Activated CD4-positive, CD25-positive, alpha-beta regulatory T cell (primary cell): ENCODE measurements around the gene MICU1.
"Not testable (repeated sequence)": the region's sequence is repeated elsewhere in the genome, so short reads cannot be mapped to it uniquely, and the experiment has no call there.

Experiments used
- DNase-seq, 4 experiments: peaks; one replicate each; lab custom pipeline; 2025; lab: John Stamatoyannopoulos, UW

The MICU1 gene

DNA sequence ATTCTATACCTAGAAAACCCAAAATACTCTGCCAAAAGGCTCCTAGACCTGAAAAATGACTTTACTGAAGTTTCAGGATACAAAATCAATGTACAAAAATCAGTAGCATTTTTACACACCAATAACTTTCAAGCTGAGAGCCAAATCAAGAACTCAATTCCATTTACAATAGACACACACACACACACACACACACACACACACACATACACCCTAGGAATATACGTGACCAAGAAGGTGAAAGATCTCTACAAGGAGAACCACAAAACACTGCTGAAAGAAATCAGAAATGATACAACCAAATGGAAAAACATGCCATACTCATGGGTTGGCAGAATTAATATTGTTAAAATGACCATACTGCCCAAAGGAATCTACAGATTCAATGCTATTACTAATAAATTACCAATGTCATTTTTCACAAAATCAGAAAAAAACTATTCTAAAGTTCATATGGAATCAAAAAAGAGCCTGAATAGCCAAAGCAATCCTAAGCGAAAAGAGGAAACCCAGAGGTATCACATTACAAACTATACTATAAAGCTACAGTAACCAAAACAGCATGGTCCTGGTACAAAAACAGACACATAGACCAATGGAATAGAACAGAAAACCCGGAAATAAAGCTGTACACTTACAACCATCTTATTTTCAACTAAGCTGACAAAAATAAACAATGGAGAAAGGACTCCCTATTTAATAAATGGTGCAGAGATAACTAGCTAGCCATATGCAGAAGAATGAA is 122.0 kb downstream of the MICU1 start:
- DNase-seq: no peak

- no peak for DNase-seq
Observed at GRCh38 chr10:72503241-72503640, 122.6 kb downstream of the MICU1 start.

- DNase-seq: no peak
Observed at GRCh38 chr10:72502581-72502980, 123.3 kb downstream of the MICU1 start.

DNA sequence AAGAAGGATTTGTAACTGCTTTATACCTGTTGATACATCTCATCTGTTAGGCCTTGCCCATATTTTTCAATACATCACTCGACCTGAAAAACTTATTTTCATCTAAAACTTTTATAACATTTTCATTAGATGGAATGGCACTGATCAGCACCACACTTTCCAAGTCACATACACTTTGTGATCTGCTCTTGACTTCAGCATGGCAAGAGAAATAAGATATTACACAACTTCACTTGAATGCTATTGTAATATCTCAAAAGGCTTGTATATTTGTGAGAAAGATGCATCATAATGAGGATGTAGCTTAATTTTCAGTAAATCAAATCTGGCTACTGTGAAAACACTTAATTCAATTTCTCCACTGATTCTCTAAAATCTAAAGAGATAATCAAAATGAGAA is 126.2 kb downstream of the MICU1 start:
- DNase-seq: no peak

GRCh38 chr10:72490951-72491350 is 134.9 kb downstream of the MICU1 start:
- DNase-seq: no peak

- DNase-seq: no peak
Observed at GRCh38 chr10:72487521-72487920, 138.4 kb downstream of the MICU1 start.

GRCh38 chr10:72487116-72487515 is 138.8 kb downstream of the MICU1 start:
- DNase-seq: no peak

GRCh38 chr10:72485701-72486100 is 140.2 kb downstream of the MICU1 start:
- DNase-seq: no peak

DNA sequence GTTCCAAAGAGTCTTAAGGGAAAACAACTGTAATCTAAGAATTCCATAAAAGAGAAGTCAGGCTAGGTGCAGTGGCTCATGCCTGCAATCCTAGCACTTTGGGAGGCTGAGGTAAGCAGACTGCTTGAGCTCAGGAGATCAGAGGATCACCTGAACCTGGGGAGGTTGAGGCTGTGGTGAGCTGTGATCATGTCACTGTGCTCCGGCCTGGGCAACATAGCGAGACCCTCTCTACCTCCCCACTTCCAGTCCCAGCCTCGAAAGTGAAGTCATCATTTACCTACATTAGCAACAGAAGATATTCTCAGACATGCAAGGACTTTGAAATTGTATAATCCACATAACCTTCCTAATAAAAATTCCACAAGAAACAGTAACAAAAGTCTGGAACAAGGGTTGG is 141.4 kb downstream of the MICU1 start:
- DNase-seq: no peak

- DNase-seq: no peak
Observed at GRCh38 chr10:72483471-72483870, 142.4 kb downstream of the MICU1 start.

DNA sequence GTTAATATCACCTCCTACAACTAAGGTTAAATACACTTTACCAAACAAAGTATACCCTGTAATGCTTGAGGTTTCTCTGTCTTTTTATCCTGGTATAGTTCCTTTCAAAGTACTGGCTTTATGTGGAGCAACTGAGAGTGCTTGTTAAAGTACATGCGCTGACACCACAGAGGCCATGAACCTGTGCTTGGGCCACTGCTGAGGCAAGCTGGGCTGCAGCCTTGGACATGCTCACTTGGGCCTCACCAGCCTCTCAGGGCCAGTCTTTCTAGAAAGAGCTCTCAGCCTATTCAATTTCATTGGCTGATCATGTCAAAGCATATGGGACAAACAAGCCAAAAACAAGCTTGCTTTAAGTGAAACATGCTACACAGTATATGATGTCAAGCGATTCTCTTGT is 145.0 kb downstream of the MICU1 start:
- DNase-seq: no peak

- DNase-seq: no peak
Observed at GRCh38 chr10:72477463-72477862, 148.4 kb downstream of the MICU1 start.

DNA sequence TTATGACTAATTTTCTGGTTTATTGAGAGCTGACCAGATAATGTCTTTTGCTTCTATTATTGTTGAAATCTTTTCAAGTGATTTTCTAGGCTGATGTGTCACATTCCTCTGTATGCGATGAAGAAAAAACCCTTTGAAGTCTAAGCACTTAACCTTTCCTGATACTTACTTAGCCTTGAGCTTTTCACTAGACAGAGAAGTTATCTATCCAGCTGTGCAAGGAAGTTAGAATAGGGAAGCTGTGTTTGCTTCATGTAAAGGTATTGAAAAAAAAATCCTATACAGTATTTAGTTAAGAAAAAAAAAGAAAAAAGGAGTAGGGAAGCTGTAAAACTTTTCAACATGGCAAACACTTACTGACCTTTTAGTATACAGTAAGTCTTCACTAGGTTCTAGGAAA is 153.6 kb downstream of the MICU1 start:
- no peak for DNase-seq

GRCh38 chr10:72470666-72471065 is 155.2 kb downstream of the MICU1 start:
- no peak for DNase-seq

GRCh38 chr10:72467064-72467463 is 158.8 kb downstream of the MICU1 start:
- not testable (repeated sequence) for DNase-seq

GRCh38 chr10:72466018-72466417 is 159.9 kb downstream of the MICU1 start:
- no peak for DNase-seq

GRCh38 chr10:72464438-72464837 is 161.4 kb downstream of the MICU1 start:
- DNase-seq: no peak

DNA sequence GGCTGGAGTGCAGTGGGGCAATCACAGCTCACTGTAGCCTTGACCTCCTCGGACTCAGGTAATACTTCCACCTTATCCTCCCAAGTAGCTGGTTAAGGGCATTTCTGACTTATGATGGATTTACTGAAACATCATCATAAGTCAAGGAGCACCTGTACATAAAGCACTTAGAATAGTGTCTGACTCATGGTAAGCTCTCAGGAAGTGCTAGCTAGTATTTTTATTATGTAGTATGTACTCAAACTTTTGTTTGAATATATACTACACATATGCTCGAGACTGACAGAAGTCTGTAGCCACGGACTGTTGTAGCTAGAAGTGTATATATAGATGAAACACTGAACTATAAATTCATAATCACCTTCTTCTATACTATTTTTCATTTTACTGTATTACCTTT is 163.6 kb downstream of the MICU1 start:
- DNase-seq: no peak

- DNase-seq: no peak
Observed at GRCh38 chr10:72461085-72461484, 164.8 kb downstream of the MICU1 start.

DNA sequence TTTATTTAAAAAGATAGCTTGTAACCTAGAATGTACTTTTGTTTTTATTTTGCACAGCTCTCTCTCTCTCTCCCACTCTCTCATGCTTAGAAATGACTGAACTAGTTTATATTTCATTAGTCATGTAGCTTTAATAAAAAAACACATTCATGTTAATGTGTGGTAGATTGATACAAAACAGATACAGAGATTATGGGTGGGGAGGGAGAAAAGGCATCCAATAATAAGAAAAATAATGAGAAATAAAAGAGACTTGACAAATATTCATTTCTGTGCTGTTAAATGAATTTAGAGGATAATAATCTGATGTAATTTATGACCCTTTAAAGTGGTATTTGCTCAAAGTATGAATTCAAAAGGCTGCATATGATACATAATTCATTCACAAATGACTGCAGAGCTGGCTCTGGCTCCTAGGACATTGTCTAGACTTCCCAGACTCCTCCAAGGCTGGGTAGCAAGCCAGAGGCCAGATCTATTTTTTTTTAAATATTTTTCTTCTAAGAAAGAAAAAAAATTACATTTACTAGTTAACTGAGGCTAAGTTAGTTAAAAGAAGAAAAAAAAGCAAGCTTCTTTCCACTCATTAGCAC is 165.5 kb downstream of the MICU1 start:
- no peak for DNase-seq

GRCh38 chr10:72459301-72459700 is 166.6 kb downstream of the MICU1 start:
- no peak for DNase-seq

GRCh38 chr10:72455889-72456595 is 169.8 kb downstream of the MICU1 start:
- DNase-seq: no peak

DNA sequence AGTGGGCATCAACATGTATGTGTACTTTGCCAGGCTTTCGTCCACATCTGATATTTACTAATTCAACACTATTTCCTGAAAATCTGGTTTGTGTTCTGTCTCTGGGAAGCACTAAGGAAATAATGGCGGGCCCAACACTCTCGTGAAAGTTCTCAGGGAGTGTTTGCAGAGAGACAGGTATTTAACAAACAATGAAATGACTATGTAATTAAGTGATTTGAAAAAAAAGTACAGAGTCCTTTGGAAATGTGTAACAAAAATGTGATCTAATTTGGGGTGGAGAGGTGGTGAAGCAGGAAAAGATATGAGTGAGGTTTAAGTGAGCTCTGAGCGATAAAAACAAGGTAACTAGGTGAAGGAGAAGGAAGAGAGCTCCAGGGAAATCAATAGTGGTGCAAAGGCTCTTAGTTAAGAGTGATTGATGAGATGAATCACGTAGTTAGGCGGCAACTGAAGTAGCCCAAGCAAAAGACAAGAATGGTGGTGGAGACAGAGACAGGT is 175.9 kb downstream of the MICU1 start:
- DNase-seq: no peak
